Type B pancreatic cell (in vitro differentiated cells): ENCODE measurements around the gene RAI1. TPM values are rescaled to one million over a fixed set of nuclear protein-coding genes. Genes with fewer than 3 reads are reported as not detected.
A peak's percentile ranks its signal among the peaks of the same experiment; 100 is the strongest.

ENCODE experiments used
- DNase-seq: peaks from one replicate; pipeline ENCODE4 v3.0.0; 2021; ENCODE audit warnings: mixed read lengths; ENCODE audit not compliant: unreplicated experiment; ENCODE audit errors: extremely low spot score
- H3K27ac Mint-ChIP-seq: 2 replicates; pipeline ENCODE4 v1.8.0; 2021; ENCODE audit warnings: mild to moderate bottlenecking, mixed read lengths
- H3K27me3 Mint-ChIP-seq: 2 replicates; pipeline ENCODE4 v1.8.0; 2021; ENCODE audit warnings: mixed read lengths
- H3K36me3 Mint-ChIP-seq: 2 replicates; pipeline ENCODE4 v1.8.0; 2021; ENCODE audit warnings: mixed read lengths
- H3K4me1 Mint-ChIP-seq: one replicate; pipeline ENCODE4 v1.8.0; 2021; ENCODE audit warnings: mixed read lengths; ENCODE audit not compliant: unreplicated experiment
- H3K4me3 Mint-ChIP-seq: 2 replicates; pipeline ENCODE4 v1.8.0; 2021; ENCODE audit warnings: mild to moderate bottlenecking, mixed read lengths
- H3K9me3 Mint-ChIP-seq: 2 replicates; pipeline ENCODE4 v1.8.0; 2021; ENCODE audit warnings: mixed read lengths
- CTCF ChIP-seq: fragments of 200-600 bp; sonication (generic); conservative IDR thresholded peaks from 2 replicates; pipeline ENCODE4 v1.5.0; 2021; ENCODE audit warnings: antibody characterized with exemption, mild to moderate bottlenecking
- microRNA-seq: library from miRNA; unstranded; fragments of <30 nt; microRNA quantifications from one replicate; pipeline ENCODE4, GENCODE V29; 2020
- total RNA-seq: library from RNA; stranded (reverse); gene quantifications from 2 replicates; pipeline ENCODE4 v1.2.1, GENCODE V29; 2021; ENCODE audit warnings: low replicate concordance

RAI1 gene
- total RNA-seq, 1 donor from 2014 or later, result 61.1 TPM

GRCh38 chr17:17855976-17856375 lies 174.7 kb downstream of the RAI1 start:
- Mint-ChIP-seq H3K9me3 (no peaks in the 10 kb centered on the region), H3K4me3 (no peak overlapping the region), H3K27me3 (no peaks in the 10 kb centered on the region), H3K4me1 (peaks cover 45% of the 10 kb centered on the region), H3K36me3 (no peaks in the 10 kb centered on the region), H3K27ac (peak overlapping the region; percentile 79)
- TF ChIP-seq CTCF, result no peak
- no peak for DNase-seq

- TF ChIP-seq CTCF, result no peak
- Mint-ChIP-seq H3K4me1 (peaks cover 41% of the 10 kb centered on the region), H3K27me3 (no peaks in the 10 kb centered on the region), H3K27ac (peak overlapping the region; percentile 67), H3K9me3 (no peaks in the 10 kb centered on the region), H3K4me3 (no peak overlapping the region), H3K36me3 (no peaks in the 10 kb centered on the region)
- no peak for DNase-seq
Measured at GRCh38 chr17:17856386-17856785, 175.1 kb downstream of the RAI1 start.

GRCh38 chr17:17857496-17857895 lies 176.2 kb downstream of the RAI1 start:
- no peaks in the 10 kb centered on the region for H3K36me3 Mint-ChIP-seq
- H3K9me3 Mint-ChIP-seq, result no peaks in the 10 kb centered on the region
- no peak overlapping the region for H3K4me3 Mint-ChIP-seq
- no peak for TF ChIP-seq CTCF
- peaks cover 40% of the 10 kb centered on the region for H3K4me1 Mint-ChIP-seq
- no peak for DNase-seq
- H3K27ac Mint-ChIP-seq, result peak overlapping the region; percentile 26
- H3K27me3 Mint-ChIP-seq, result no peaks in the 10 kb centered on the region

GRCh38 chr17:17859909-17860765 lies 178.9 kb downstream of the RAI1 start:
- H3K36me3 Mint-ChIP-seq, result peaks cover 9% of the 10 kb centered on the region

GRCh38 chr17:17860766-17861107 lies 179.5 kb downstream of the RAI1 start:
- Mint-ChIP-seq H3K4me1 (peaks cover 20% of the 10 kb centered on the region), H3K27ac (peak overlapping the region; percentile 15), H3K36me3 (peaks cover 9% of the 10 kb centered on the region)

More at GRCh38 chr17:17859909-17860765, 178.9 kb downstream of the RAI1 start:
- no peak for DNase-seq
- Mint-ChIP-seq H3K4me1 (peaks cover 26% of the 10 kb centered on the region), H3K27ac (peak overlapping the region; percentile 15), H3K4me3 (no peak overlapping the region), H3K27me3 (no peaks in the 10 kb centered on the region), H3K9me3 (no peaks in the 10 kb centered on the region)
- peak; percentile 98 for TF ChIP-seq CTCF

More at GRCh38 chr17:17860766-17861107, 179.5 kb downstream of the RAI1 start:
- Mint-ChIP-seq H3K4me3 (no peak overlapping the region), H3K9me3 (no peaks in the 10 kb centered on the region), H3K27me3 (no peaks in the 10 kb centered on the region)
- TF ChIP-seq CTCF, result no peak
- no peak for DNase-seq

Small RNA genes within 50 kb of the gene (microRNA-seq; reads per million reads assigned to microRNA genes)
- gene MIR33B (127 reads per million, percentile 66 among the genes with 10 or more reads in this experiment), gene MIR6777 (3.0 reads per million, percentile 5 among the genes with 10 or more reads in this experiment)

Other genes starting within 250 kb of the RAI1 start
- 19.1 and 19.3 TPM in 2 replicates for gene MED9, start 204.5 kb upstream of the RAI1 start, total RNA-seq
- 6.4 and 9.2 TPM in 2 replicates for gene RASD1, start 185.1 kb upstream of the RAI1 start, total RNA-seq
- gene PEMT, start 89.8 kb upstream of the RAI1 start, total RNA-seq, result 32.1 and 34.9 TPM in 2 replicates
- 81.2 and 97.0 TPM in 2 replicates for gene SREBF1, start 155.5 kb downstream of the RAI1 start, total RNA-seq